Activated T-cell treated with anti-CD3 and anti-CD28 coated beads, Interleukin-2, amount 50 U/mL, for 1 hour (primary cell): ENCODE measurements around the gene POLE.

ENCODE experiments used
- DNase-seq: peaks from one replicate; pipeline ENCODE4 v3.0.0-alpha.2; 2020

Gene POLE

DNA sequence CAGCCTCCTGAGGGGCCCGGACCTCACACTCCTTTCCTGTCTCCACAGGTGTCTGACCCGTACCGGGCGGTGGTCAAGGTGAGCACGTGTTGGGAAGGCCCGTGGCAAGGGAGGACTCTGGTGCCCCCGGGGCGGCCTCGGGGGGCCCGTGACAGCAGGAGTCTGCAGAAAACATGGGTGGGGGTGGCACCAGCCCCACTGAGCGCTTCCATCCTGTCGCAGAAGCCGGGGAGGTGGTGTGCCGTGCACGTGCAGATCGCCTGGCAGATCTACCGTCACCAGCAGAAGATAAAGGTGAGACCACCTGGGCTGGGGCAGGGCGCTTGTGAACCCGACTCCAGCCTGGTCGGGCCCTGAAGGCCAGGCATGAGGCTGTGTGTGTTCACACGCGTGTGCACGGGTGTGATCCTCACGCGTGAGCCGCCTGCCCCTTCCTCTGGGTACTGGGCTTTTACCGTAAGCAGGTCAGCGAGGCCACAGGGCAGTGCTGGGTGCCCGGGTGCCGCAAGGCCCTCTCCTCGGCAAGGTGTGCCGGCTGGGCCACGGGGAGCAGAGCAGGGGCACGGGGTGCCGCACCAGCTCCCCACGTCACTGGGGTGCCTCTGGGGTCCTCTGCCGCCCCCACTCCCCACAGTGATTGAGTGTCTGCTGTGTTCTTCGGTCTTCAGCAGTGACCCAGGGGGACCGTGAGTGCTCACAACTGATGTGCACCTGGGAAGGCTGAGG, 112.7 kb downstream of the POLE start:
- DNase-seq: no peak
